CD14-positive monocyte (primary cell): ENCODE data around the gene PUDP. TPM values are rescaled to one million over a fixed set of nuclear protein-coding genes. Genes with fewer than 3 reads are reported as not detected.

Experiments used
- DNase-seq, 3 donors: peaks; one replicate each; pipeline ENCODE4 v3.0.0-alpha.2; 2011 to 2022
- H2AFZ ChIP-seq: 2 replicates; pipeline ENCODE4 v1.6.0; 2012; ENCODE audit warnings: mild to moderate bottlenecking, low read depth, low read length, inconsistent platforms; ENCODE audit not compliant: insufficient read depth, poor library complexity, severe bottlenecking
- H3K27ac ChIP-seq, 2 donors: 1 replicate in 1 of 2; 2 replicates in 1 of 2; pipeline ENCODE4 v1.5.1; 2012 to 2013; ENCODE audit warnings: low read length in 2 of 2, control low read depth in 1 of 2, inconsistent platforms in 1 of 2, low read depth in 1 of 2, mild to moderate bottlenecking in 1 of 2
- H3K27me3 ChIP-seq, 2 donors: one replicate each; pipeline versions ENCODE4 v1.6.0 to v1.6.1; 2011 to 2013; ENCODE audit warnings: low read length in 2 of 2; ENCODE audit not compliant: control insufficient read depth in 2 of 2, insufficient read depth in 2 of 2
- H3K36me3 ChIP-seq, 2 donors: replicated peaks in 1 of 2; 1 replicate in 1 of 2; 2 replicates in 1 of 2; pipeline versions ENCODE4 v1.5.1 to v1.6.1; 2012 to 2013; ENCODE audit warnings: low read length in 2 of 2, control low read depth in 1 of 2, inconsistent platforms in 1 of 2, mild to moderate bottlenecking in 1 of 2; ENCODE audit not compliant: insufficient read depth in 2 of 2, control insufficient read depth in 1 of 2
- H3K4me1 ChIP-seq, 2 donors: 1 replicate in 1 of 2; 2 replicates in 1 of 2; pipeline versions ENCODE4 v1.5.1 to v1.6.1; 2012 to 2013; ENCODE audit warnings: low read length in 2 of 2, control low read depth in 1 of 2, inconsistent platforms in 1 of 2, mild to moderate bottlenecking in 1 of 2, moderate library complexity in 1 of 2; ENCODE audit not compliant: insufficient read depth in 2 of 2, control insufficient read depth in 1 of 2
- H3K4me2 ChIP-seq: replicated peaks from 2 replicates; pipeline ENCODE3; 2012; ENCODE audit warnings: low read length, moderate library complexity, mild to moderate bottlenecking; ENCODE audit not compliant: poor library complexity, severe bottlenecking; ENCODE audit errors: extremely low read depth
- H3K4me3 ChIP-seq, 3 experiments: fragments of 200-600 bp in 1 of 3; sonication (generic) in 1 of 3; replicated peaks in 1 of 3; 1 replicate in 2 of 3; 2 replicates in 1 of 3; pipeline ENCODE4 v1.5.1; 2011 to 2013; ENCODE audit warnings: low read length in 3 of 3, mild to moderate bottlenecking in 3 of 3, control low read depth in 2 of 3, low read depth in 2 of 3, inconsistent platforms in 1 of 3, moderate library complexity in 1 of 3
- H3K79me2 ChIP-seq: 2 replicates; pipeline ENCODE4 v1.6.0; 2012; ENCODE audit warnings: mild to moderate bottlenecking, control low read depth, inconsistent platforms, low read length, moderate library complexity; ENCODE audit not compliant: insufficient read depth
- H3K9ac ChIP-seq: 2 replicates; pipeline ENCODE4 v1.6.0; 2017; ENCODE audit warnings: low read length, mild to moderate bottlenecking; ENCODE audit not compliant: insufficient read depth, poor library complexity, severe bottlenecking
- H3K9me3 ChIP-seq, 2 donors: replicated peaks in 1 of 2; 1 replicate in 1 of 2; 2 replicates in 1 of 2; pipeline versions ENCODE4 v1.5.1 to v1.6.1; 2012 to 2013; ENCODE audit warnings: low read length in 2 of 2, control low read depth in 1 of 2; ENCODE audit not compliant: control insufficient read depth in 1 of 2, insufficient read depth in 1 of 2
- H4K20me1 ChIP-seq: 2 replicates; pipeline ENCODE4 v1.6.0; 2012; ENCODE audit warnings: mild to moderate bottlenecking, low read length, control low read depth, moderate library complexity; ENCODE audit not compliant: insufficient read depth
- H3K27ac Mint-ChIP-seq, 7 donors: one replicate each; pipeline ENCODE4 v1.8.0; 2020; ENCODE audit warnings: mild to moderate bottlenecking in 7 of 7, mixed read lengths in 7 of 7, moderate library complexity in 6 of 7, inconsistent platforms in 2 of 7
- H3K27me3 Mint-ChIP-seq, 3 donors: one replicate each; pipeline ENCODE4 v1.8.0; 2021 to 2022; ENCODE audit warnings: low read depth in 3 of 3, mild to moderate bottlenecking in 3 of 3, mixed read lengths in 3 of 3, moderate library complexity in 3 of 3, inconsistent platforms in 1 of 3
- H3K36me3 Mint-ChIP-seq, 2 donors: one replicate each; pipeline ENCODE4 v1.8.0; 2020; ENCODE audit warnings: mixed read lengths in 2 of 2, inconsistent platforms in 1 of 2, mild to moderate bottlenecking in 1 of 2
- H3K4me1 Mint-ChIP-seq: one replicate; pipeline ENCODE4 v1.8.0; 2020; ENCODE audit warnings: mild to moderate bottlenecking, mixed read lengths
- H3K4me3 Mint-ChIP-seq, 2 donors: one replicate each; pipeline ENCODE4 v1.8.0; 2020; ENCODE audit warnings: mild to moderate bottlenecking in 2 of 2, mixed read lengths in 2 of 2, moderate library complexity in 1 of 2
- H3K9me3 Mint-ChIP-seq, 7 donors: one replicate each; pipeline ENCODE4 v1.8.0; 2020 to 2022; ENCODE audit warnings: mixed read lengths in 7 of 7, mild to moderate bottlenecking in 6 of 7, moderate library complexity in 6 of 7, inconsistent platforms in 2 of 7
- CTCF ChIP-seq: fragments of 200-600 bp; IDR thresholded peaks from one replicate; pipeline ENCODE4 v1.8.0; 2022; ENCODE audit warnings: antibody characterized with exemption, mild to moderate bottlenecking
- WGBS: methylation state at CpG from one replicate; pipeline ENCODE4 v1.1.5; 2013; ENCODE audit warnings: missing lambda C conversion rate; ENCODE audit not compliant: insufficient coverage; 5-methylcytosine and 5-hydroxymethylcytosine counted together
- intact Hi-C, 2 donors: fragments of 100-400 bp; cut with micrococcal nuclease; formaldehyde crosslinking; loops; one replicate each; pipeline versions ENCODE4 v1.15.0 to v1.15.1; 2023
- polyA plus RNA-seq, 3 donors: library from polyadenylated mRNA; depleted of rRNA in 1 of 3; unstranded in 2 of 3; stranded (reverse) in 1 of 3; fragments of 300-500 nt in 2 of 3; fragments of >200 nt in 1 of 3; fragmentation: Illumina TruSeq in 2 of 3; gene quantifications; 1 replicate in 2 of 3; 2 replicates in 1 of 3; pipeline ENCODE4 v1.2.3, GENCODE V29; 2012 to 2021

PUDP gene
- polyA plus RNA-seq, 3 donors, result 21.4 to 49.5 (median 45.4) TPM

GRCh38 chrX:7076245-7076661 is 71.7 kb downstream of the PUDP start:
- Histone ChIP-seq H3K4me2 (no peak overlapping the region), H3K36me3 (peaks cover 17 to 54% of the 10 kb centered on the region in 2 donors), H3K27me3 (no peaks in the 10 kb centered on the region), H3K9me3 (no peaks in the 10 kb centered on the region), H4K20me1 (peaks cover 32% of the 10 kb centered on the region), H3K9ac (no peak overlapping the region), H2AFZ (no peak overlapping the region), H3K4me1 (no peaks in the 10 kb centered on the region), H3K4me3 (no peak overlapping the region), H3K27ac (no peak overlapping the region), H3K79me2 (peaks cover 19% of the 10 kb centered on the region)
- intact Hi-C loops, result no loop called here
- no peak overlapping the region for H3K27ac Mint-ChIP-seq
- no peak for DNase-seq
- H3K4me1 Mint-ChIP-seq, result peaks cover 4% of the 10 kb centered on the region
- no peak for TF ChIP-seq CTCF
- H3K9me3 Mint-ChIP-seq, result no peaks in the 10 kb centered on the region
- H3K4me3 Mint-ChIP-seq, result no peak overlapping the region
- whole genome bisulfite sequencing, result 23% methylated on average over 7 of the region's 12 CpGs
- H3K27me3 Mint-ChIP-seq, result no peaks in the 10 kb centered on the region
- H3K36me3 Mint-ChIP-seq, result peaks cover 30 to 58% of the 10 kb centered on the region in 2 donors

- Histone ChIP-seq H3K36me3 (peaks cover 17 to 63% of the 10 kb centered on the region in 2 donors), H3K79me2 (peaks cover 15% of the 10 kb centered on the region), H2AFZ (no peak overlapping the region), H3K4me3 (no peak overlapping the region), H3K4me1 (no peaks in the 10 kb centered on the region), H3K4me2 (no peak overlapping the region), H3K9me3 (no peaks in the 10 kb centered on the region), H3K27ac (no peak overlapping the region), H3K27me3 (no peaks in the 10 kb centered on the region), H4K20me1 (peaks cover 30% of the 10 kb centered on the region), H3K9ac (no peak overlapping the region)
- H3K4me3 Mint-ChIP-seq, result no peak overlapping the region
- no peaks in the 10 kb centered on the region for H3K27me3 Mint-ChIP-seq
- no peak for DNase-seq
- H3K36me3 Mint-ChIP-seq, result peaks cover 35 to 66% of the 10 kb centered on the region in 2 donors
- TF ChIP-seq CTCF, result no peak
- intact Hi-C loops, result no loop called here
- WGBS, result no CpG with 5 or more reads among the region's 1 CpG
- peaks cover 1% of the 10 kb centered on the region for H3K4me1 Mint-ChIP-seq
- H3K27ac Mint-ChIP-seq, result no peak overlapping the region
- no peaks in the 10 kb centered on the region for H3K9me3 Mint-ChIP-seq
These were observed 73.1 kb downstream of the PUDP start for GRCh38 chrX:7074908-7075204.
